Panc1 (cell line): Measurements from ENCODE around the gene OR2W3. TPM values are rescaled to one million over a fixed set of nuclear protein-coding genes. Genes with fewer than 3 reads are reported as not detected.

ENCODE experiments used
- ATAC-seq: fragments of 200-7000 bp; cut with Tn5 transposase; 2 replicates; pipeline ENCODE4 v1.9.1; 2020; ENCODE audit warnings: mild to moderate bottlenecking, moderate library complexity
- BruUV-seq: library from RNA; stranded (reverse); fragments of 400-500 nt; replicated peaks from 2 replicates; lab custom pipeline; 2021; lab: Mats Ljungman, UMichigan
- CTCF ChIA-PET: fragments of 300-600 bp; sonication (Branson Sonifier 250); formaldehyde crosslinking; loops from one replicate; lab custom pipeline; 2022; ENCODE audit warnings: antibody characterized with exemption; lab: Charles Lee
- POLR2A ChIA-PET: fragments of 300-600 bp; sonication (Branson Sonifier 250); formaldehyde crosslinking; loops from one replicate; lab custom pipeline; 2022; ENCODE audit warnings: antibody characterized with exemption; lab: Charles Lee
- DNase-seq: peaks from one replicate; pipeline ENCODE4 v3.0.0-alpha.2; 2010; ENCODE audit warnings: low read depth, low spot score
- H3K27ac ChIP-seq: 2 replicates; pipeline ENCODE4 v1.5.1; 2011; ENCODE audit warnings: mild to moderate bottlenecking, low read length, inconsistent platforms
- H3K27me3 ChIP-seq: fragments of 200-500 bp; sonication (Bioruptor generic); 2 replicates; pipeline ENCODE4 v1.6.0; 2014; ENCODE audit warnings: low read length, inconsistent platforms; ENCODE audit not compliant: control insufficient read depth, insufficient read depth
- H3K36me3 ChIP-seq: fragments of 200-500 bp; sonication (Bioruptor generic); 2 replicates; pipeline ENCODE4 v1.5.1; 2014; ENCODE audit warnings: inconsistent platforms, mild to moderate bottlenecking, low read length, moderate library complexity; ENCODE audit not compliant: control insufficient read depth, insufficient read depth
- H3K4me1 ChIP-seq: 2 replicates; pipeline ENCODE4 v1.5.1; 2011; ENCODE audit warnings: inconsistent platforms, mild to moderate bottlenecking, low read length, moderate library complexity; ENCODE audit not compliant: control insufficient read depth, insufficient read depth
- H3K4me3 ChIP-seq, 2 experiments: 2 replicates each; pipeline ENCODE4 v1.5.1; 2011 to 2012; ENCODE audit warnings: low read depth in 2 of 2, low read length in 2 of 2, mild to moderate bottlenecking in 2 of 2, inconsistent platforms in 1 of 2, moderate library complexity in 1 of 2
- H3K9me3 ChIP-seq: fragments of 200-500 bp; sonication (Bioruptor generic); 2 replicates; pipeline ENCODE4 v1.5.1; 2014; ENCODE audit warnings: low read depth, mild to moderate bottlenecking, inconsistent platforms, low read length, moderate library complexity; ENCODE audit not compliant: control insufficient read depth, insufficient read depth
- CTCF ChIP-seq: fragments of 450-650 bp; IDR thresholded peaks from 2 replicates; pipeline ENCODE4 v1.5.1; 2017; ENCODE audit warnings: mild to moderate bottlenecking
- POLR2AphosphoS5 ChIP-seq: IDR thresholded peaks from 2 replicates; pipeline ENCODE4 v1.6.1; 2012; ENCODE audit warnings: mild to moderate bottlenecking, low read depth, low read length, moderate library complexity
- REST ChIP-seq, 2 experiments: IDR thresholded peaks; 2 replicates each; pipeline ENCODE4 v1.6.1; 2011 to 2012; ENCODE audit warnings: low read depth in 2 of 2, control low read depth in 1 of 2, low read length in 1 of 2, mild to moderate bottlenecking in 1 of 2, moderate library complexity in 1 of 2; ENCODE audit not compliant: insufficient read depth in 1 of 2
- SIN3A ChIP-seq: IDR thresholded peaks from 2 replicates; pipeline ENCODE4 v1.6.1; 2012; ENCODE audit warnings: low read depth, mild to moderate bottlenecking, low read length, moderate library complexity, borderline replicate concordance; ENCODE audit not compliant: insufficient read depth
- TCF7L2 ChIP-seq: IDR thresholded peaks from 2 replicates; pipeline ENCODE4 v1.6.1; 2011; ENCODE audit warnings: mild to moderate bottlenecking, low read depth, low read length, inconsistent platforms
- in situ Hi-C: cut with HindIII; loops from 2 replicates; pipeline ENCODE4 v1.10.0; 2016; ENCODE audit warnings: low sequenced_read_pairs, low pct_unique_long_range_greater_than_20kb
- intact Hi-C: fragments of 100-400 bp; cut with micrococcal nuclease; formaldehyde crosslinking; loops from one replicate; pipeline ENCODE4 v1.10.0; 2022; ENCODE audit not compliant: unreplicated experiment
- total RNA-seq: library from RNA; stranded (reverse); gene quantifications from one replicate; pipeline ENCODE4 v1.2.1, GENCODE V29; 2021; ENCODE audit not compliant: unreplicated experiment

Gene OR2W3
- total RNA-seq, 1 experiment from 2014 or later = not detected

GRCh38 chr1:247848346-247848745, 47.0 kb upstream of the OR2W3 start:
- no peaks in the 10 kb centered on the region for H3K36me3 ChIP-seq
- intact Hi-C loops = no loop called here
- H3K4me3 ChIP-seq = no peak overlapping the region
- ChIA-PET POLR2A (no interaction called here), CTCF (no interaction called here)
- no TSS peak for BruUV-seq
- no peaks in the 10 kb centered on the region for H3K27me3 ChIP-seq
- no peaks in the 10 kb centered on the region; the same call in 1 of the 2 replicates for H3K9me3 ChIP-seq
- in situ Hi-C loops = no loop called here
- no peak overlapping the region for H3K27ac ChIP-seq
- H3K4me1 ChIP-seq = no peaks in the 10 kb centered on the region
- no peak for ATAC-seq
- DNase-seq = no peak
- TF ChIP-seq SIN3A (no peak), CTCF (no peak), TCF7L2 (no peak), REST (IDR thresholded peaks at IDR 0.05; ENCODE audit: insufficient read depth in 1 of 2, low read depth in 2 of 2, low read length in 1 of 2) (no peak), POLR2AphosphoS5 (no peak)

- no TSS peak for BruUV-seq
- Histone ChIP-seq H3K9me3 (no peaks in the 10 kb centered on the region; the same call in 1 of the 2 replicates), H3K4me3 (no peak overlapping the region), H3K36me3 (no peaks in the 10 kb centered on the region), H3K27me3 (no peaks in the 10 kb centered on the region), H3K27ac (no peak overlapping the region), H3K4me1 (no peaks in the 10 kb centered on the region)
- ATAC-seq (no peak), DNase-seq (no peak)
- intact Hi-C loops = loop anchor here (10.0 kb wide), 1 partner anchor 65 kb away; no protein-coding TSS in a partner anchor
- CTCF ChIA-PET = no interaction called here
- TF ChIP-seq CTCF (no peak), SIN3A (no peak), TCF7L2 (no peak), POLR2AphosphoS5 (no peak), REST (IDR thresholded peaks at IDR 0.05; ENCODE audit: insufficient read depth in 1 of 2, low read depth in 2 of 2, low read length in 1 of 2) (no peak)
- in situ Hi-C loops = no loop called here
- POLR2A ChIA-PET = no interaction called here
Measured at GRCh38 chr1:247849616-247850015, 45.8 kb upstream of the OR2W3 start.
